ENCODE measurements around the gene CENPF. TPM values are rescaled to one million over a fixed set of nuclear protein-coding genes. Genes with fewer than 3 reads are reported as not detected.

Gene CENPF
- total and polyA plus RNA-seq, 2 experiments from 2014 or later: 123 to 376 TPM

- ATAC-seq: no peak
- Histone ChIP-seq H2AFZ (no peak overlapping the region), H3K9me2 (ENCODE audit: insufficient read depth) (no peaks in the 10 kb centered on the region)
These were observed 109.7 kb downstream of the CENPF start for GRCh38 chr1:214712737-214713136.

More at GRCh38 chr1:214712737-214713136, 109.7 kb downstream of the CENPF start:
- Mint-ChIP-seq H3K27ac (no peak overlapping the region), H3K9me3 (no peaks in the 10 kb centered on the region), H3K4me1 (no peaks in the 10 kb centered on the region), H3K27me3 (ENCODE audit: insufficient read depth, low read depth, poor library complexity) (no peaks in the 10 kb centered on the region), H3K36me3 (ENCODE audit: low read depth) (no peaks in the 10 kb centered on the region), H3K4me3 (no peak overlapping the region)
- H3F3A ChIP-seq (replicated peaks; ENCODE audit: low read depth): no peaks in the 10 kb centered on the region
- no peak overlapping the region for H3K4me2 ChIP-seq
- DNase-seq (ENCODE audit: low spot score): no peak
- H3K27me3 ChIP-seq (ENCODE audit: insufficient read depth): no peaks in the 10 kb centered on the region
- no peaks in the 10 kb centered on the region for H3K36me3 ChIP-seq (ENCODE audit: insufficient read depth)
- H4K20me1 ChIP-seq (replicated peaks; ENCODE audit: insufficient read depth): no peaks in the 10 kb centered on the region
- H3K79me2 ChIP-seq (replicated peaks; ENCODE audit: insufficient read depth): no peaks in the 10 kb centered on the region
- H3K4me3 ChIP-seq: no peak overlapping the region
- no peaks in the 10 kb centered on the region for H3K4me1 ChIP-seq (ENCODE audit: insufficient read depth)
- TF ChIP-seq ZNF462 (CRISPR knock-in tag; IDR thresholded peaks at IDR 0.05) (no peak), NANOG (IDR thresholded peaks at IDR 0.05; ENCODE audit: borderline replicate concordance) (no peak), ZNF114 (CRISPR knock-in tag; IDR thresholded peaks at IDR 0.05) (no peak), CTCF (conservative IDR thresholded peaks at IDR 0.05; ENCODE audit: low read depth in 2 of 2) (no peak), REST (IDR thresholded peaks at IDR 0.05; ENCODE audit: unreplicated experiment) (no peak), JUNB (IDR thresholded peaks at IDR 0.05; ENCODE audit: unreplicated experiment) (no peak), CREB1 (CRISPR knock-in tag; IDR thresholded peaks at IDR 0.05; ENCODE audit: low read depth) (no peak), STAT1 (IDR thresholded peaks at IDR 0.05; ENCODE audit: unreplicated experiment) (no peak), EZH2phosphoT487 (IDR thresholded peaks at IDR 0.05; ENCODE audit: unreplicated experiment) (no peak)
- no peak overlapping the region for H3K27ac ChIP-seq (ENCODE audit: low read depth)

Data from GM23338 (cell line).